Stimulated activated effector memory CD8-positive, alpha-beta T cell treated with anti-CD3 and anti-CD28 coated beads, Interleukin-12 subunit alpha, Interleukin-12 subunit beta, amount 100 ng/mL, for 72 hours (primary cell): ENCODE data around the gene THOC2.
"Not testable (repeated sequence)": the region's sequence is repeated elsewhere in the genome, so short reads cannot be mapped to it uniquely, and the experiment has no call there.

Source experiments
- ATAC-seq: fragments of 150-1000 bp; cut with Tn5 transposase; 2 replicates; pipeline ENCODE4 v1.10.0; 2021
- DNase-seq, 2 donors: peaks; one replicate each; pipeline ENCODE4 v3.0.0; 2021 to 2022; ENCODE audit warnings: low spot score in 2 of 2
- H3K27ac Mint-ChIP-seq: one replicate; pipeline ENCODE4 v1.8.0; 2022; ENCODE audit warnings: mild to moderate bottlenecking, mixed read lengths
- H3K36me3 Mint-ChIP-seq: one replicate; pipeline ENCODE4 v1.8.0; 2022; ENCODE audit warnings: mild to moderate bottlenecking, mixed read lengths
- H3K4me1 Mint-ChIP-seq: one replicate; pipeline ENCODE4 v1.8.0; 2022; ENCODE audit warnings: mixed read lengths
- H3K4me3 Mint-ChIP-seq: one replicate; pipeline ENCODE4 v1.8.0; 2022; ENCODE audit warnings: mild to moderate bottlenecking, mixed read lengths
- H3K9me3 Mint-ChIP-seq: one replicate; pipeline ENCODE4 v1.8.0; 2022; ENCODE audit warnings: mixed read lengths

The THOC2 gene, protein sequence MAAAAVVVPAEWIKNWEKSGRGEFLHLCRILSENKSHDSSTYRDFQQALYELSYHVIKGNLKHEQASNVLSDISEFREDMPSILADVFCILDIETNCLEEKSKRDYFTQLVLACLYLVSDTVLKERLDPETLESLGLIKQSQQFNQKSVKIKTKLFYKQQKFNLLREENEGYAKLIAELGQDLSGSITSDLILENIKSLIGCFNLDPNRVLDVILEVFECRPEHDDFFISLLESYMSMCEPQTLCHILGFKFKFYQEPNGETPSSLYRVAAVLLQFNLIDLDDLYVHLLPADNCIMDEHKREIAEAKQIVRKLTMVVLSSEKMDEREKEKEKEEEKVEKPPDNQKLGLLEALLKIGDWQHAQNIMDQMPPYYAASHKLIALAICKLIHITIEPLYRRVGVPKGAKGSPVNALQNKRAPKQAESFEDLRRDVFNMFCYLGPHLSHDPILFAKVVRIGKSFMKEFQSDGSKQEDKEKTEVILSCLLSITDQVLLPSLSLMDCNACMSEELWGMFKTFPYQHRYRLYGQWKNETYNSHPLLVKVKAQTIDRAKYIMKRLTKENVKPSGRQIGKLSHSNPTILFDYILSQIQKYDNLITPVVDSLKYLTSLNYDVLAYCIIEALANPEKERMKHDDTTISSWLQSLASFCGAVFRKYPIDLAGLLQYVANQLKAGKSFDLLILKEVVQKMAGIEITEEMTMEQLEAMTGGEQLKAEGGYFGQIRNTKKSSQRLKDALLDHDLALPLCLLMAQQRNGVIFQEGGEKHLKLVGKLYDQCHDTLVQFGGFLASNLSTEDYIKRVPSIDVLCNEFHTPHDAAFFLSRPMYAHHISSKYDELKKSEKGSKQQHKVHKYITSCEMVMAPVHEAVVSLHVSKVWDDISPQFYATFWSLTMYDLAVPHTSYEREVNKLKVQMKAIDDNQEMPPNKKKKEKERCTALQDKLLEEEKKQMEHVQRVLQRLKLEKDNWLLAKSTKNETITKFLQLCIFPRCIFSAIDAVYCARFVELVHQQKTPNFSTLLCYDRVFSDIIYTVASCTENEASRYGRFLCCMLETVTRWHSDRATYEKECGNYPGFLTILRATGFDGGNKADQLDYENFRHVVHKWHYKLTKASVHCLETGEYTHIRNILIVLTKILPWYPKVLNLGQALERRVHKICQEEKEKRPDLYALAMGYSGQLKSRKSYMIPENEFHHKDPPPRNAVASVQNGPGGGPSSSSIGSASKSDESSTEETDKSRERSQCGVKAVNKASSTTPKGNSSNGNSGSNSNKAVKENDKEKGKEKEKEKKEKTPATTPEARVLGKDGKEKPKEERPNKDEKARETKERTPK (N-terminal part only)

DNA sequence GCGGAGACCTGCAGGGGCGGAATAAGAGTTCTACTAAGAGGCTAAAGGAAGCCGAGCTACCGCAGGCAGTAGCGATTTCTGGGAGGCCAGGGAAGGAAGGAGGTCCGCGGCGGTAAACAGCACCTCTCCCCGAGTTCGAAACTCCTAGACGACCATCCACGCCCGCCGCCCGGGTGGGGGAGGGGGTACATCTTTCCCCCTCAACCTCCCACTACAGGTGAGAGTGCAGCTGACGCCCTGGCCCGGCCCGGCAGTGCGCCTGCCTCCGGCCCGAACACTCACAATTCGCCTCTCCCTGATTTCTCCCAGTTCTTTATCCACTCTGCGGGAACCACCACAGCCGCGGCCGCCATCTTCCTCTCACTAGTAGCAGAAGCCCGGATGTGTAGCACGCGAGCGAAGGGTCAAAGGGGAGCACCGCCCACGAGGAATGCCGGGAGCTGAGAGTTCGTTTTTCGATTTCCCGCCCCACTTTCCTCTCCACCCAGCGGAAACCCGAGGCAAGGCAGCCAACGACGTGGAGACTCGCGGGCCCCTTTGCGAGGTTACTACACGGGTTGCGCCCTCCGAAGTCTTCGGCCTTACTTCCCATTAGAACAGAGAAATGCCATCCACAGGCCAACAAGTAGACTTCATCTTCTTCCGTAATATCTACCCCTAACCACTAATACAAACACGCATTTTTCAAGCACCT, at the start of gene THOC2:
THOC2 (minus strand) TSS at position 383 of the 694 bp plus-strand sequence; CDS start at position 353, 30 bp downstream.
- H3K4me3 Mint-ChIP-seq: peak within 1 kb of the TSS; percentile 89
- no peaks in the 10 kb centered on the region for H3K9me3 Mint-ChIP-seq
- H3K36me3 Mint-ChIP-seq: peaks cover 33% of the 10 kb centered on the region
- DNase-seq (peak; percentile 40 to 78), ATAC-seq (peak; percentile 90)
- peaks cover 22% of the 10 kb centered on the region for H3K4me1 Mint-ChIP-seq
- H3K27ac Mint-ChIP-seq: peak within 1 kb of the TSS; percentile 96

DNA sequence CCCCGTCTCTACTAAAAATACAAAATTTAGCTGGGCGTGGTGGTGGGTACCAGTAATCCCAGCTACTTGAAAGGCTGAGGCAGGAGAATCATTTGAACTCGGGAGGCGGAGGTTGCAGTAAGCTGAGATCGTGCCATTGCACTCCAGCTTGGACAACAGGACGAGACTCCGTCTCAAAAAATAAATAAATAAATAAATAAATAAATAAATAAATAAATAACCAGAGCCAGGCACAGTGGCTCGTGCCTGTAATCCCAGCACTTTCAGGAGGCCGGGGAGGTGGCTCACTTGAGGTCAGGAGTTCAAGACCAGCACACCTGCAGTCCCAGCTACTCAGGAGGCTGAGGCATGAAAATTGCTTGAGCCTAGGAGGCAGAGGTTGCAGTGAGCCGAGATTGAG, 48.9 kb upstream of the THOC2 start:
- not testable (repeated sequence) for H3K9me3 Mint-ChIP-seq, H3K4me3 Mint-ChIP-seq, H3K4me1 Mint-ChIP-seq, DNase-seq, H3K27ac Mint-ChIP-seq, H3K36me3 Mint-ChIP-seq, ATAC-seq

DNA sequence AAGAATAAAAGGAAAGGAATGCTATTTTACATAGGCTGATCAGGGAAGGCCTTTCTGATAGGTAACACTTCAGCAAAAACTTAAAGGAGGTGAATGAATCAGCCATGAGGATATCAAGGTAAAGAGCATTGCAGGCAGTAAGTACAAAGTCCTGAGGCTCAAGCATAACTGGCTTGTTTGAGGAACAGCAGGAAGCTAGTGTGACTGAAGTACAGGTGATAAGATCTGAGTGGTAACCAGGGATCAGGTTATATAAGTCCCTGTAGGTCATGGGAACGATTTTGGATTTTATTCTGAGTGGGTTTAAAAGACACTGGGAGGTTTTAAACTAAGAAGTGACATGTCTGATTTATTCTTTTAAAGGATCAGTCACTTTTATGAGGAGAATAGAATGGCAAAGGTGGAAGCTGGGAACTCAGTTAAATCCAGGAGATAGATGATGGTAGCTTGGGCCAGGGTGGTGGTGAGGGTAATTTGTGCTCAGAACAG, 47.1 kb upstream of the THOC2 start:
- Mint-ChIP-seq H3K4me1 (no peaks in the 10 kb centered on the region), H3K9me3 (no peaks in the 10 kb centered on the region), H3K4me3 (no peak overlapping the region), H3K27ac (no peak overlapping the region), H3K36me3 (no peaks in the 10 kb centered on the region)
- ATAC-seq: no peak
- no peak for DNase-seq

DNA sequence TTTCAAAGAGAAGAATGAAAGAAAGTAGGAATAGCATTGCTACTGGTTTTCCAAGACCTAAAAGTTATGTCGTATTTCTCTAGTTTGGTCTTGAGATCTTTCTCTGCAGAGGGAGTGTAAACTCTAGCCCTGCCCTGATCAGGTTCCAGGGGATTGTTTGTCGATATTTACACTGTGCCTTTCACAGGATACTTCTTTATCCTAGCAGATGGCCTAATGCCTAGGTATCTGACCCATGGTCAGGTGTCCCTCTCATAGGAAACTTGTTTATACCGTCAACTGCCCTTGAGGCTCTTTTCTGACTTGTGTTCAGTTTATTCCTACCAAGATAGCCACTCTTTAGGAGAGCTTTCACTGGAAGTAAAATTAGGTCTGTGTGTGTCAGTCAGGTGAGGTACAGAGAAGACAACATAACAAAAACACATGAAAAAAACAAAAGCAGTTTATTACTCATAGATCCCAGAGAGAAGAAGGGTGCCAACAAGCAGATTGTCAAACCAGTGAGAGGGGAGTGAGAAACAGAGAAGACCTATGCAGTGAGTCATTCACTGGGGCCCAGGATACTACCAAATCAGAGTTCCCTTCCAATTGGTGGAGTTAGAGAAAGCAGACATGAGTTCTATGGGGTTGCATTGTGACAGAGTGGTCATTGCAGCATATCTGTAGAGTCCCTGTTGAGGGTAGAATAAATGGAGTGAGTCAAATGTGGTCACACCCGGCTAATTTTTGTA, 40.6 kb upstream of the THOC2 start:
- H3K27ac Mint-ChIP-seq: no peak overlapping the region
- H3K4me1 Mint-ChIP-seq: no peaks in the 10 kb centered on the region
- DNase-seq (no peak), ATAC-seq (peak; percentile 55)
- no peaks in the 10 kb centered on the region for H3K9me3 Mint-ChIP-seq
- H3K36me3 Mint-ChIP-seq: no peaks in the 10 kb centered on the region
- H3K4me3 Mint-ChIP-seq: no peak overlapping the region

DNA sequence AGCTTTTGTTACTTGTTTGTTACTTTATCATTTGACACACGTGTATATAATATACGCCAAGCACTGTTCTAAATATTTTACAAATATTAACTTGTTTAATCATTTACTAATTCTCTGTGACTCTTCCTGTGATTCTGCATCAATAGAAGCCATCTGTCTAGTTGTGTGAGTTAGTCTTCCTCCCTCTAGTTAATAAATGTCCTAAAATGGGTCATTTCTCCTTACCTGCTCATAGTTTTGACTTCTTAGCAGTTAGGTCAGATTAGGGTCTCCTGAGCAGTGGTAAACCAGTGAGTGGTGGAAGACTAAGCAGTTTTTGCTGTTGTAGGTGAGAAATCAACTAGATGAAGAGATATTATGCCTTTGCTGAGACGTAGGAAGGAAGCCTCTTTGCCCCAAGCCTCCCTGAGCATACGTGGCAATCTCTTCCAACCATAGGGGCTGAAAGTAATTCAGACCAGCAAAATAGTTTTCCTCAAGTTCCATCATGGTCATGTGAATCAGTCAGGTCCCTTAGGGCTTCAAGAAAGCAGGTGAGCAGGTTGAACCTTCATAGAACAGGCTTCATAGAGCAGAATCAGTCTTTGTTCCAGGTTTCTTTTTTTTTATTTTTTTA, 38.7 kb upstream of the THOC2 start:
- H3K36me3 Mint-ChIP-seq: no peaks in the 10 kb centered on the region
- DNase-seq: no peak
- H3K4me3 Mint-ChIP-seq: no peak overlapping the region
- no peaks in the 10 kb centered on the region for H3K9me3 Mint-ChIP-seq
- no peak overlapping the region for H3K27ac Mint-ChIP-seq
- no peak for ATAC-seq
- no peaks in the 10 kb centered on the region for H3K4me1 Mint-ChIP-seq

DNA sequence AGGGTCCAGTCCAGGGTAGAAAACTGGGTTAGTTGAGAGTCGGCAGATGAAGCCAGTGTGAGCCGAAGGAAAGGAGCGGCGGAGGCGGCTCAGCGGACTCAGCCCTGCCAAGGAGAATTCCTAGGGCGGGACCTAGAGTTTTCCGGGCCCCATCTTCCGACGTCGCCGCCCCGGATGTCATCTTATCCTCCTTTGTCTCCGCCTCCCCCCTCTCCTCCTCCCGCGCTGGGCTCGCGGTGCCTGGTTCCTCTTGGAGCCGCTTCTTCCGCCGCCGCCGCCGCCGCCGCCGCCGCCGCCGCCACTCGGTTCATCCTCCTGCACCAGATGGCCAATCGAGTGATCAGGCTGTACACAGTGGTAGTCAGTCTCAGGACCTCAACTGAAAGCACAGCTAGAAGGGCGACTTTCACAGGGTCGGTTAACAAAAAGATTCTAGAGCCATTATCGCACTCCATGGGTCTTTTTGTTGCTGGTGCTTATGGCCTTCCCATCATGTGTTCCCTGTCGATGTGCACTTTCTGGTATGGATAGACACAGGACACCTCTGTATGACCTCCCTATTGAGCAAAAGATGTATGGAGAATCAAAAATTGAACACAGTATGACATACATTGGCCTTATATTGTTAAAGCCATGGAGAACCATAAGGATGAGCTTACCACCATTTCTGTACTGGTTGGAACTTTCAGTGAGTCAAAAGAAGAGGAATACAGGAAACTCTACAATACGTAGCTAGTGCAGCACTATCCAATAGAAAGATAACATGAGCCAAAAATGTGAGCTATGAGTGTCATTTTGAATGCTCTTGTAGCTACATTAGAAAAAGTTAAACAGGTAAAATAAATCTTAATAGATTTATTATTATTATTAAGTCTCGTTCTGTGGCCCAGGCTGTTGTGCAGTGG, 32.4 kb upstream of the THOC2 start:
- peak overlapping the region; percentile 64 for H3K4me3 Mint-ChIP-seq
- no peaks in the 10 kb centered on the region for H3K9me3 Mint-ChIP-seq
- ATAC-seq (peak; percentile 97), DNase-seq (peak; percentile 18 to 66)
- H3K4me1 Mint-ChIP-seq: peaks cover 13% of the 10 kb centered on the region
- no peaks in the 10 kb centered on the region for H3K36me3 Mint-ChIP-seq
- peak overlapping the region; percentile 68 for H3K27ac Mint-ChIP-seq

DNA sequence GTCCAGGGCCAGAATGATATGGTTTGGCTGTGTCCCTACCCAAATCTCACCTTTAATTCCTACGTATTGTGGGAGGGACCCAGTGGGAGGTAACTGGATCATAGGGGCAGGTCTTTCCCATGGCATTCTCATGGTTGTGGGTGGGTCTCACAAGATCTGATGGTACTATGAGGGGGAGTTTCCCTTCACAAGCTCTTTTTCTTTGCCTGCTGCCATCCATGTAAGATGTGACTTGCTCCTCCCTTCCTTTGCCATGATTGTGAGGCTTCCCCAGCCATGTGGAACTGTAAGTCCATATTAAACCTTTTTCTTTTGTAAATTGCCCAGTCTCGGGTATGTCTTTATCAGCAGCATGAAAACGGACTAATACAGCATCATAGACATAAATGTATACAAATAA, 27.0 kb upstream of the THOC2 start:
- H3K9me3 Mint-ChIP-seq, H3K4me1 Mint-ChIP-seq, H3K27ac Mint-ChIP-seq, ATAC-seq, H3K36me3 Mint-ChIP-seq, H3K4me3 Mint-ChIP-seq, DNase-seq: not testable (repeated sequence)

DNA sequence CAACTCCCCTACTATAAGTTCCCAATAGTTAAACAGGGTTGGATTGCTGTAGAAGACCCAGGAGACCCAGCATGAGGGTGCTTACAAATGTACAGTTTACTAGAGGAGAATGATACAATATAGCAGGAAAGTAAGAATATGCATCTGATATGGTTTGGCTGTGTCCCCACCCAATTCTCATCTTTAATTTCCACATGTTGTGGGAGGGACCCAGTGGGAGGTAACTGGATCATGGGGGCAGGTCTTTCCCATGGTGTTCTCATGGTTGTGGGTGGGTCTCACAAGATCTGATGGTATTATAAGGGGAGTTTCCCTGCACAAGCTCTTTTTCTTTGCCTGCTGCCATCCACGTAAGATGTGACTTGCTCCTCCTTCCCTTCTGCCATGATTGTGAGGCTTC, 24.9 kb upstream of the THOC2 start:
- not testable (repeated sequence) for H3K4me3 Mint-ChIP-seq, H3K4me1 Mint-ChIP-seq, DNase-seq, H3K27ac Mint-ChIP-seq, ATAC-seq, H3K9me3 Mint-ChIP-seq, H3K36me3 Mint-ChIP-seq

DNA sequence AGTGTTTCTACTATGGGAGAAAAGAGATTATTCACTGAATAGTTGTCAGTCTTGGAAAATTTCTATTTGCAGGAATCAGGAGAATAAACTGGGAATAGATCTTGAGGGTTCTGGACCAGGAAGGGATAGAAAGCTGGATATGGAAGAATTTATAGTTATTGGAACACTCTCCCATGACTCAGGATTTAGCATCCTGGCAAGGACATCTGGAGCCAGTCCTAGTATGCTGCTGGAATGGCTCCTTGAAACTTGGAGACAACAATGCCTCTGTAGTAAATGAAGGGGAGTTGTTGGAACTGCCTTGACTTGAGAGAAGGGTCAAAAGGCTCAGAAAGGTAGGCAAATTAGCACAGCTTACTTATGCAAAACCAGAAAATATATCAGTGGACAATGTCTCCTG, 23.5 kb upstream of the THOC2 start:
- Mint-ChIP-seq H3K27ac (no peak overlapping the region), H3K4me3 (no peak overlapping the region), H3K9me3 (no peaks in the 10 kb centered on the region), H3K36me3 (no peaks in the 10 kb centered on the region), H3K4me1 (no peaks in the 10 kb centered on the region)
- DNase-seq (no peak), ATAC-seq (no peak)

DNA sequence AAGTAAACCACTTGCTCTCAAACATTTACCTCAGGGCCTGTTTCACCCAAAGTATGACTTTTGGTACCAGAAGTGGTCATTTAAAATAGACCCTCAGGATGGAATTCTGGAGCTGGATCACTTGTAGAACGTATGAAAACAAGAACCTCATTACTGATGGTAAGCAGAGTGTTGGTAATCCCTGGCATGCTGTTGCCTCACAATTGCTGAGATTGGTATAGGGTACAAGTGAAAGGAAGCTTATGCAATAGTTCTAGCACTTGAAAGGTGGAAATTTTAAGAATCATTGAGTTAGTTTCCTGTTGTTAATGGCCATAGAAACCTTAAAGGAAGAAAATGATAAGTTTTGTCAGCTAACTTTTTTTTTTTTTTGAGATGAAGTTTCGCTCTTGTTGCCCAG, 22.3 kb upstream of the THOC2 start:
- DNase-seq (no peak), ATAC-seq (no peak)
- H3K27ac Mint-ChIP-seq: no peak overlapping the region
- H3K4me3 Mint-ChIP-seq: no peak overlapping the region
- no peaks in the 10 kb centered on the region for H3K9me3 Mint-ChIP-seq
- H3K4me1 Mint-ChIP-seq: no peaks in the 10 kb centered on the region
- H3K36me3 Mint-ChIP-seq: no peaks in the 10 kb centered on the region

DNA sequence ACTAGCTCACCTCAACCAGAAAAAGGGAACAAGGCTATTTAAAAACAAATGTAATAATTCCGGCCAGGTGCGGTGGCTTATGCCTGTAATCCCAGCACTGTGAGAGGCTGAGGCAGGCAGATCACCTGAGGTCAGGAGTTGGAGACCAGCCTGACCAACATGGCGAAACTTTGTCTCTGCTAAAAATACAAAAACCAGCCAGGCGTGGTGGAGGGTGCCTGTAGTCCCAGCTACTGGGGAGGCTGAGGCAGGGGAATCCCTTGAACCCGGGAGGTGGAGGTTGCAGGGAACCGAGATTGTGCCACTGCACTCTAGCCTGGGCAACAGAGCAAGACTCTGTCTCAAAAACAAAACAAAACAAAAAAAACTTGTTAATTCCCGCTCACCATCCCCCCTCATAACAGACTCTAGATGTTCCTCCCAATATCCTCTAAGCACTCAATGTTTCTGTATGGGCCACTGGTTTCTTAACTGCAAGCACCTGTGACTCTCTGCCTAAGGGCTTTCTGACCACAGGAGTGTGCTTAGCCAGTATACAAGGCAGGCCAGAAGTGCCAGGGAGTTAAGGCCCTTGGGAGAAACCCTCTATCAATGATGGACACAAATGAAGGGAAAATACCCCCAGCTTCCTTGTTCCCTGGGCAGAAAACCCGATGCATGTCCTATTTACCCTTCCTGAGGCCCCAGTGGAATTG, 21.0 kb upstream of the THOC2 start:
- no peaks in the 10 kb centered on the region for H3K4me1 Mint-ChIP-seq
- H3K27ac Mint-ChIP-seq: no peak overlapping the region
- DNase-seq (no peak), ATAC-seq (no peak)
- no peaks in the 10 kb centered on the region for H3K36me3 Mint-ChIP-seq
- no peak overlapping the region for H3K4me3 Mint-ChIP-seq
- H3K9me3 Mint-ChIP-seq: no peaks in the 10 kb centered on the region

DNA sequence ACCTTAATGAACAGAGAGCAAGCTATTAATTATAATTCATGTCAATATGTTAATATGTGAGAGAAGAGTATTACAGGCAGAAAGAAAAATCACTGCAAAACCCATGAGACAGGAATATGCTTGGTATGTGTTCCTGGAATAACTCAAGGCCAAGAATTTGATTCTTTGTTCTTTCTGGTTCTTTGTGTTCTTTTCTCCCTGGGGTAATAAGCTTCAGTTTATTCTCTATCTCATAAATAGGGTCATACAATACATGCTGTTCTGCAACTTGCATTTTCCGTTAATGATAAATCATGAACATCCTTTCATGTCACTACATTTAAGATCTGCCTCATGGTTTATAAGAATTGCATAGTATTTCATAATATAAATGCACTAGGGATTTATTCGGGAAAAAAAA, 16.8 kb upstream of the THOC2 start:
- H3K36me3 Mint-ChIP-seq: no peaks in the 10 kb centered on the region
- no peak overlapping the region for H3K27ac Mint-ChIP-seq
- no peak overlapping the region for H3K4me3 Mint-ChIP-seq
- no peaks in the 10 kb centered on the region for H3K4me1 Mint-ChIP-seq
- H3K9me3 Mint-ChIP-seq: no peaks in the 10 kb centered on the region
- DNase-seq: no peak
- ATAC-seq: no peak
